NCI-H1105 treated with DMSO at 0.1 percent for 48 hours (cell line): ENCODE data around the gene OR1L4.

ENCODE experiments used
- DNase-seq: peaks from one replicate; lab custom pipeline; 2025; lab: John Stamatoyannopoulos, UW

The OR1L4 gene

GRCh38 chr9:122723690-122724089 lies at the start of gene OR1L4:
Gene OR1L4, plus strand, starts transcription at chr9:122723990. Its CDS starts 0 bp downstream, at chr9:122723990.
- DNase-seq = no peak

GRCh38 chr9:122684851-122685250 lies 38.9 kb upstream of the OR1L4 start:
- no peak for DNase-seq

GRCh38 chr9:122695696-122696095 lies 28.1 kb upstream of the OR1L4 start:
- no peak for DNase-seq

- no peak for DNase-seq
Observed at GRCh38 chr9:122718038-122718437, 5.8 kb upstream of the OR1L4 start.

- DNase-seq = no peak
Observed at GRCh38 chr9:122719218-122719617, 4.6 kb upstream of the OR1L4 start.

- DNase-seq = no peak
Observed at GRCh38 chr9:122742003-122742402, 18.2 kb downstream of the OR1L4 start, which contains the start of gene OR1L6. Gene OR1L6, plus strand, starts transcription at chr9:122742303. Its CDS starts 7,545 bp downstream, at chr9:122749848.

GRCh38 chr9:122754825-122755224 lies 31.0 kb downstream of the OR1L4 start:
- no peak for DNase-seq

- DNase-seq = no peak
Observed at GRCh38 chr9:122767817-122768216, 44.0 kb downstream of the OR1L4 start.
